ENCODE measurements around the gene CAP2. TPM values are rescaled to one million over a fixed set of nuclear protein-coding genes. Genes with fewer than 3 reads are reported as not detected.

The CAP2 gene
- total RNA-seq, 2 donors from 2014 or later, result 2.3 to 5.7 TPM

DNA sequence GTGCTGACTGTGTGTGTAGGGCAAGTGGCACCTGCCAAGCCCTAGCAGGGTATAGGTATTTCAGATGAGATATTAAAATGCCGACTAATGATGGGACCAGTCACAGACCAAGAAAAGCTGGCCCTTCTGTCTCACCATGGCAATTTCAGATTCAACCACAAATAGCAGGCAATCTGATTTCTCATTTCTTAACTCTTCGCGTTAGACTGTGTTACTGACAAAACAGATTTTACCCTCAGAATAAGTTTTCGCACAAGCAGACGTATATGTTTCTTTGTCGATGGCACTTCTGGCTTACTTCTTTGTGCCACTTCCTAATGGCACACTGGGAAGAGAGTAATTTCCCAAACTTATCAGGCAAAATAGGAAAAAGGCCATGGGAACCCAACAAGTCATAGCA is 58.7 kb downstream of the CAP2 start:
- ATAC-seq (no peak), DNase-seq (no peak)
- no peak overlapping the region for H3K4me3 ChIP-seq
- WGBS, 2 donors, result 96% methylated on average over 6 of the region's 6 CpGs
- no peaks in the 10 kb centered on the region for H3K4me1 ChIP-seq
- H3K9me3 ChIP-seq, result no peaks in the 10 kb centered on the region
- H3K27me3 ChIP-seq, result no peaks in the 10 kb centered on the region
- TF ChIP-seq, protein P1, sequence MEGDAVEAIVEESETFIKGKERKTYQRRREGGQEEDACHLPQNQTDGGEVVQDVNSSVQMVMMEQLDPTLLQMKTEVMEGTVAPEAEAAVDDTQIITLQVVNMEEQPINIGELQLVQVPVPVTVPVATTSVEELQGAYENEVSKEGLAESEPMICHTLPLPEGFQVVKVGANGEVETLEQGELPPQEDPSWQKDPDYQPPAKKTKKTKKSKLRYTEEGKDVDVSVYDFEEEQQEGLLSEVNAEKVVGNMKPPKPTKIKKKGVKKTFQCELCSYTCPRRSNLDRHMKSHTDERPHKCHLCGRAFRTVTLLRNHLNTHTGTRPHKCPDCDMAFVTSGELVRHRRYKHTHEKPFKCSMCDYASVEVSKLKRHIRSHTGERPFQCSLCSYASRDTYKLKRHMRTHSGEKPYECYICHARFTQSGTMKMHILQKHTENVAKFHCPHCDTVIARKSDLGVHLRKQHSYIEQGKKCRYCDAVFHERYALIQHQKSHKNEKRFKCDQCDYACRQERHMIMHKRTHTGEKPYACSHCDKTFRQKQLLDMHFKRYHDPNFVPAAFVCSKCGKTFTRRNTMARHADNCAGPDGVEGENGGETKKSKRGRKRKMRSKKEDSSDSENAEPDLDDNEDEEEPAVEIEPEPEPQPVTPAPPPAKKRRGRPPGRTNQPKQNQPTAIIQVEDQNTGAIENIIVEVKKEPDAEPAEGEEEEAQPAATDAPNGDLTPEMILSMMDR (IDR thresholded peaks at IDR 0.05), result no peak
- intact Hi-C loops (cut with DNase I), result no loop called here
- no peaks in the 10 kb centered on the region for H3K36me3 ChIP-seq (replicated peaks in 1 of 2; ENCODE audit: insufficient read depth in 1 of 2, low read depth in 2 of 2)
- H3K27ac ChIP-seq, result no peak overlapping the region

DNA sequence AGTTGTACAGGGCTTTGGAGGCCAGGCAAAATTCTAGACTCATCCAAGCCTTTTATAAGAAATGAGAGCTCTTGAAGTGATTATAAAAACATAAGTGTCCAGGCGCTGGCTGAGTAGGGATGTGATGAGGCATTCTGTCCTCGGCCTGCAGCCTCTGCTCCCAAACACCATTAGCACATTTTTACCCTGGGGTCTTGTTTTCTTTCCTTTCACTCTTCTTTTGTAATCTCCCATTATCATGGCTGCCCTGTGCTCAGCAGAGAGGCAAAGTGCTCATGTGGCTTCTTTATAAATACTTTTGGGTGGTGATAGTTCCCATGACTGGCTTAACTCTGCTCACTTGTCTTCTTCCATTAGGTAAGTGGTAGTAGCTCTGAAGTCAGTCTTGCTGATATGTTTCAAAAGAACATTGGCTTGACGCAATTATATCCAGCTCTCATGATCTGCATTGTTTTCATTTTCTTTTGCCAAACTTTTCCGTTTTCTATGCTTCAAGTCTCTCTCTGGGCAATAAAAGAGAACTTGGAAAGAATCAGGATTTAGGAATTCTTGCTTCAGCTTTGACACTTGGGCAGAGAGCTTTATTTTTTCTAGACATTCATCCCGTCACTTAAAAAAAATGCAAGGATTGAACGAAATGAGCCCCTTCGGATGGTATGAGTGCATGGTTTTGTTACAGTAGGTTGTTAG is 61.1 kb downstream of the CAP2 start:
- H3K4me1 ChIP-seq, result no peaks in the 10 kb centered on the region
- intact Hi-C loops (cut with DNase I), result no loop called here
- no peak overlapping the region for H3K27ac ChIP-seq
- H3K27me3 ChIP-seq, result no peaks in the 10 kb centered on the region
- DNase-seq, result no peak
- no peaks in the 10 kb centered on the region for H3K36me3 ChIP-seq (replicated peaks in 1 of 2; ENCODE audit: insufficient read depth in 1 of 2, low read depth in 2 of 2)
- 89 to 92% methylated on average over 7 of the region's 7 CpGs for WGBS, 2 donors
- TF ChIP-seq, protein P1 (IDR thresholded peaks at IDR 0.05), result no peak
- TF ChIP-seq POLR2A (IDR thresholded peaks at IDR 0.05), result no peak
- no peaks in the 10 kb centered on the region for H3K9me3 ChIP-seq
- no peak overlapping the region for H3K4me3 ChIP-seq
- no peak for ATAC-seq

DNA sequence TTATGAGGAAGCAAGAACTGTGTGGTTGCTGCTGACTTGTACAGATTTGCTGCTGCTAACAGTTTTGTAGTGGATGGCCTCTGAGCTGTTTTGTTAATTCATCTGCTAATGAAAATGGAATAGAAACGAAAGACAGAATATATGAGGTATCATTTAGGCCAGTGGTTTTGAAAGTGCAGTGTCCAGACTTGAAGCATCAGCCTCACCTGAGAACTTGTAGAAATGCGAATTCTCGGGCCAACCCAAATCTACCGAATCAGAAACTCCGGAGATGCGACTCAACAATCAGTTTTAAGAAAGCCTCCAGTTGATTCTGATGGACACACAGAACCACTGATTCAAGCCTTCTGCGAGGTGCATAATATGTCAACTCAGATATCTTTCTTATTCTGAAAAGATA is 62.5 kb downstream of the CAP2 start:
- H3K27ac ChIP-seq, result no peak overlapping the region
- no peaks in the 10 kb centered on the region for H3K9me3 ChIP-seq
- DNase-seq (no peak), ATAC-seq (no peak)
- intact Hi-C loops (cut with DNase I), result no loop called here
- no peak overlapping the region for H3K4me3 ChIP-seq
- no peaks in the 10 kb centered on the region for H3K4me1 ChIP-seq
- 92 to 95% methylated on average over 7 of the region's 7 CpGs for WGBS, 2 donors
- H3K27me3 ChIP-seq, result no peaks in the 10 kb centered on the region
- no peaks in the 10 kb centered on the region for H3K36me3 ChIP-seq (replicated peaks in 1 of 2; ENCODE audit: insufficient read depth in 1 of 2, low read depth in 2 of 2)
- TF ChIP-seq, protein P1 (IDR thresholded peaks at IDR 0.05), result no peak
- TF ChIP-seq POLR2A (IDR thresholded peaks at IDR 0.05), result no peak

- Histone ChIP-seq H3K27ac (no peak overlapping the region), H3K4me3 (no peak overlapping the region), H3K9me3 (no peaks in the 10 kb centered on the region), H3K4me1 (no peaks in the 10 kb centered on the region), H3K27me3 (no peaks in the 10 kb centered on the region), H3K36me3 (replicated peaks in 1 of 2; ENCODE audit: insufficient read depth in 1 of 2, low read depth in 2 of 2) (no peaks in the 10 kb centered on the region)
- DNase-seq (no peak), ATAC-seq (no peak)
- intact Hi-C loops (cut with DNase I), result no loop called here
- no peak for TF ChIP-seq POLR2A (IDR thresholded peaks at IDR 0.05)
- TF ChIP-seq, protein P1 (IDR thresholded peaks at IDR 0.05), result no peak
- 88 to 89% methylated on average over 3 of the region's 3 CpGs for WGBS, 2 donors
Measured at GRCh38 chr6:17456711-17457110, 63.3 kb downstream of the CAP2 start.

DNA sequence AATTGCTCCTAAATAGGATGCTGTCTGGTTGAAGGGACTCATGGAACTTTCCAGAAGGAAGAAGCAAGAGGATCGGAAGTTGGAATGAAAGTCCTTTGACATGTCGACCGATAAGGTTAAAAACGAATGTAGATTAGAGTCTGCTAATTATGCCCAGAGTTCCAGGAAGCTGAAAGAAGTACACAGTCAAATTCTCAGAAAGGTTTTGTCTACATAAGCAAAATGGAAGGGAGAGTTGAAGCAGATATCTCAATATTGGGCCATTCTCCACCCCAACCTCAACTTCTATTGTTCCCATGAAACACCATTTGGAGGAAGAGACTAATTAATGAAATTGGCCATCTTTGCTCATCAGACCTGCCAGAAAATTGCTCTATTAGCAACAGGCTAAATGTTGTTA is 64.0 kb downstream of the CAP2 start:
- TF ChIP-seq, protein P1 (IDR thresholded peaks at IDR 0.05), result no peak
- no peak for TF ChIP-seq POLR2A (IDR thresholded peaks at IDR 0.05)
- H3K27me3 ChIP-seq, result no peaks in the 10 kb centered on the region
- H3K27ac ChIP-seq, result no peak overlapping the region
- ATAC-seq (no peak), DNase-seq (no peak)
- 86 to 94% methylated on average over 4 of the region's 4 CpGs for WGBS, 2 donors
- no peak overlapping the region for H3K4me3 ChIP-seq
- H3K9me3 ChIP-seq, result no peaks in the 10 kb centered on the region
- no peaks in the 10 kb centered on the region for H3K36me3 ChIP-seq (replicated peaks in 1 of 2; ENCODE audit: insufficient read depth in 1 of 2, low read depth in 2 of 2)
- intact Hi-C loops (cut with DNase I), result no loop called here
- H3K4me1 ChIP-seq, result no peaks in the 10 kb centered on the region

Data from body of pancreas (tissue), 4 donors.